Suprapubic skin (tissue), 3 donors: Measurements from ENCODE around the gene ENAH.

ENCODE experiments used
- CTCF ChIP-seq, 2 donors: fragments of 200-600 bp in 1 of 2; fragments of 450-650 bp in 1 of 2; sonication (generic) in 1 of 2; IDR thresholded peaks; one replicate each; pipeline ENCODE4 v1.5.1; 2016 to 2019; ENCODE audit warnings: antibody characterized with exemption in 2 of 2, mild to moderate bottlenecking in 1 of 2, moderate library complexity in 1 of 2
- EP300 ChIP-seq: sonication (generic); formaldehyde crosslinking; IDR thresholded peaks from one replicate; pipeline ENCODE4 v1.6.1; 2017; ENCODE audit warnings: antibody characterized with exemption

- TF ChIP-seq EP300 (no peak), CTCF (IDR thresholded peaks at IDR 0.05) (no peak)
These were observed 127.5 kb downstream of the ENAH start for GRCh38 chr1:225525377-225525776.
